HG02642 (cell line): Measurements from ENCODE around the gene GABARAPL2.
"Not testable (repeated sequence)": the region's sequence is repeated elsewhere in the genome, so short reads cannot be mapped to it uniquely, and the experiment has no call there.

Experiments
- ATAC-seq: cut with Tn5 transposase; IDR thresholded peaks from one replicate; pipeline ENCODE4 v1.9.1; 2021; ENCODE audit warnings: mild to moderate bottlenecking; ENCODE audit not compliant: unreplicated experiment, poor library complexity

Gene GABARAPL2

GRCh38 chr16:75588716-75589115 is 22.5 kb downstream of the GABARAPL2 start:
- no peak for ATAC-seq

- no peak for ATAC-seq
These were observed 23.1 kb downstream of the GABARAPL2 start for GRCh38 chr16:75589306-75589705.

- no peak for ATAC-seq
These were observed 25.0 kb downstream of the GABARAPL2 start for GRCh38 chr16:75590920-75591843.

GRCh38 chr16:75591927-75592326 is 25.7 kb downstream of the GABARAPL2 start:
- not testable (repeated sequence) for ATAC-seq

- no peak for ATAC-seq
These were observed 27.1 kb downstream of the GABARAPL2 start for GRCh38 chr16:75593308-75593707.

GRCh38 chr16:75593825-75594820 is 27.9 kb downstream of the GABARAPL2 start:
- no peak for ATAC-seq

GRCh38 chr16:75599452-75600277 is 33.5 kb downstream of the GABARAPL2 start:
- no peak for ATAC-seq

- ATAC-seq = no peak
These were observed 37.1 kb downstream of the GABARAPL2 start for GRCh38 chr16:75603241-75603640.

GRCh38 chr16:75606507-75606906 is 40.3 kb downstream of the GABARAPL2 start:
- ATAC-seq = no peak

GRCh38 chr16:75614066-75614897 is 48.1 kb downstream of the GABARAPL2 start:
- ATAC-seq = no peak

GRCh38 chr16:75615619-75616018 is 49.4 kb downstream of the GABARAPL2 start:
- no peak for ATAC-seq

- no peak for ATAC-seq
These were observed 50.4 kb downstream of the GABARAPL2 start for GRCh38 chr16:75616521-75617010.

- no peak for ATAC-seq
These were observed 50.9 kb downstream of the GABARAPL2 start for GRCh38 chr16:75617121-75617520.

GRCh38 chr16:75618780-75619179 is 52.6 kb downstream of the GABARAPL2 start:
- no peak for ATAC-seq

- ATAC-seq = no peak
These were observed 54.4 kb downstream of the GABARAPL2 start for GRCh38 chr16:75620326-75621169.

GRCh38 chr16:75621170-75621477 is 54.9 kb downstream of the GABARAPL2 start:
- no peak for ATAC-seq

- peak; percentile 96 for ATAC-seq
These were observed 56.8 kb downstream of the GABARAPL2 start, which contains the start of gene ADAT1 for GRCh38 chr16:75622761-75623605. Gene ADAT1, minus strand, starts transcription at chr16:75623281. Its CDS starts 2,482 bp downstream, at chr16:75620799.
